Left ventricle myocardium inferior (tissue), 1 donor: ENCODE data around the gene MANEAL. TPM values are rescaled to one million over a fixed set of nuclear protein-coding genes. Genes with fewer than 3 reads are reported as not detected.

Experiments
- DNase-seq: peaks from one replicate; pipeline ENCODE4 v3.0.0-alpha.2; 2020
- H3K27ac ChIP-seq: fragments of 200-600 bp; replicated peaks from 2 replicates; pipeline ENCODE4 v1.8.0; 2021
- H3K27me3 ChIP-seq: fragments of 200-600 bp; 2 replicates; pipeline ENCODE4 v1.8.0; 2021; ENCODE audit warnings: low read depth
- H3K36me3 ChIP-seq: fragments of 200-600 bp; 2 replicates; pipeline ENCODE4 v1.8.0; 2021
- H3K4me1 ChIP-seq: fragments of 200-600 bp; 2 replicates; pipeline ENCODE4 v1.8.0; 2021
- H3K4me3 ChIP-seq: fragments of 200-600 bp; 2 replicates; pipeline ENCODE4 v1.8.0; 2021; ENCODE audit warnings: mild to moderate bottlenecking, moderate library complexity
- H3K9me3 ChIP-seq: fragments of 200-600 bp; replicated peaks from 2 replicates; pipeline ENCODE4 v1.8.0; 2021
- CTCF ChIP-seq: fragments of 200-600 bp; IDR thresholded peaks from 2 replicates; pipeline ENCODE4 v1.8.0; 2021; ENCODE audit warnings: antibody characterized with exemption, mild to moderate bottlenecking, borderline replicate concordance
- intact Hi-C: fragments of 100-400 bp; cut with micrococcal nuclease; formaldehyde crosslinking; loops from one replicate; pipeline ENCODE4 v1.11.0; 2022
- total RNA-seq: library from RNA; stranded (reverse); fragmentation: NEBNext Ultra II Directional; extraction: Animal tissue kit (Norgen Biotek cat#: 25700); gene quantifications from one replicate; pipeline ENCODE4 v1.2.1, GENCODE V29; 2021
- donor health status: DM: no; HTN: yes; CAD: no; lungs with severe emphysema.

MANEAL gene
- total RNA-seq, 1 donor from 2014 or later, result 1.9 TPM

- Histone ChIP-seq H3K4me3 (no peak overlapping the region), H3K9me3 (no peaks in the 10 kb centered on the region), H3K27me3 (no peaks in the 10 kb centered on the region), H3K4me1 (peaks cover 30% of the 10 kb centered on the region), H3K36me3 (peaks cover 2% of the 10 kb centered on the region), H3K27ac (no peak overlapping the region)
- TF ChIP-seq CTCF, result no peak
- no peak for DNase-seq
- intact Hi-C loops, result no loop called here
Measured at GRCh38 chr1:37845049-37845646, 51.5 kb downstream of the MANEAL start.

GRCh38 chr1:37845786-37846185 lies 52.1 kb downstream of the MANEAL start:
- no peak overlapping the region for H3K4me3 ChIP-seq
- intact Hi-C loops, result no loop called here

GRCh38 chr1:37846647-37847339 lies 53.1 kb downstream of the MANEAL start:
- TF ChIP-seq CTCF, result no peak
- H3K9me3 ChIP-seq, result no peaks in the 10 kb centered on the region
- no peaks in the 10 kb centered on the region for H3K36me3 ChIP-seq
- DNase-seq, result no peak
- peaks cover 45% of the 10 kb centered on the region for H3K4me1 ChIP-seq
- no peak overlapping the region for H3K4me3 ChIP-seq
- H3K27me3 ChIP-seq, result no peaks in the 10 kb centered on the region
- intact Hi-C loops, result no loop called here
- H3K27ac ChIP-seq, result no peak overlapping the region

More at GRCh38 chr1:37845786-37846185, 52.1 kb downstream of the MANEAL start:
- no peak for TF ChIP-seq CTCF
- Histone ChIP-seq H3K27me3 (no peaks in the 10 kb centered on the region), H3K36me3 (no peaks in the 10 kb centered on the region), H3K4me1 (peaks cover 35% of the 10 kb centered on the region), H3K9me3 (no peaks in the 10 kb centered on the region), H3K27ac (no peak overlapping the region)
- no peak for DNase-seq

GRCh38 chr1:37849480-37849879 lies 55.8 kb downstream of the MANEAL start:
- no peak for DNase-seq
- peaks cover 5% of the 10 kb centered on the region for H3K36me3 ChIP-seq
- intact Hi-C loops, result no loop called here
- no peaks in the 10 kb centered on the region for H3K9me3 ChIP-seq
- no peaks in the 10 kb centered on the region for H3K27me3 ChIP-seq
- peaks cover 63% of the 10 kb centered on the region for H3K4me1 ChIP-seq
- TF ChIP-seq CTCF, result no peak
- H3K27ac ChIP-seq, result no peak overlapping the region
- H3K4me3 ChIP-seq, result no peak overlapping the region

GRCh38 chr1:37850352-37850955 lies 56.8 kb downstream of the MANEAL start:
- Histone ChIP-seq H3K36me3 (peaks cover 12% of the 10 kb centered on the region), H3K27me3 (no peaks in the 10 kb centered on the region), H3K9me3 (no peaks in the 10 kb centered on the region), H3K4me1 (peaks cover 63% of the 10 kb centered on the region), H3K4me3 (no peak overlapping the region), H3K27ac (no peak overlapping the region)
- intact Hi-C loops, result no loop called here
- DNase-seq, result no peak
- TF ChIP-seq CTCF, result no peak

Other genes starting within 250 kb of the MANEAL start
- gene SNIP1, start 239.6 kb upstream of the MANEAL start, total RNA-seq, result 7.0 TPM
- 6.9 TPM for gene DNALI1, start 236.9 kb upstream of the MANEAL start, total RNA-seq
- 20.1 TPM for gene GNL2, start 197.9 kb upstream of the MANEAL start, total RNA-seq
- gene RSPO1, start 159.0 kb upstream of the MANEAL start, total RNA-seq, result not detected
- 0.33 TPM for gene CDCA8, start 101.3 kb upstream of the MANEAL start, total RNA-seq
- 0.14 TPM for gene EPHA10, start 28.7 kb upstream of the MANEAL start, total RNA-seq
- 47.3 TPM for gene C1orf122, start 13.9 kb downstream of the MANEAL start, total RNA-seq
- gene YRDC, start 14.4 kb downstream of the MANEAL start, total RNA-seq, result 5.7 TPM
- gene MTF1, start 65.7 kb downstream of the MANEAL start, total RNA-seq, result 11.3 TPM
- 10.9 TPM for gene INPP5B, start 153.2 kb downstream of the MANEAL start, total RNA-seq
- gene SF3A3, start 196.2 kb downstream of the MANEAL start, total RNA-seq, result 29.5 TPM
- gene FHL3, start 211.7 kb downstream of the MANEAL start, total RNA-seq, result 15.8 TPM
- gene UTP11, start 218.9 kb downstream of the MANEAL start, total RNA-seq, result 39.6 TPM